Loucy (cell line): ENCODE data around the gene FCGBP.

Source experiments
- H2AFZ ChIP-seq: fragments of 200-600 bp; sonication (generic); 2 replicates; pipeline ENCODE4 v1.6.0; 2016; ENCODE audit warnings: antibody characterized with exemption, mild to moderate bottlenecking, low read length, moderate library complexity
- H3F3A ChIP-seq: fragments of 200-600 bp; 2 replicates; pipeline ENCODE4 v1.6.0; 2016; ENCODE audit warnings: antibody characterized with exemption, low read depth, mild to moderate bottlenecking
- H3K27me3 ChIP-seq: fragments of 200-600 bp; sonication (generic); 2 replicates; pipeline ENCODE4 v1.6.1; 2014; ENCODE audit warnings: low read length, mild to moderate bottlenecking; ENCODE audit not compliant: insufficient read depth, poor library complexity, severe bottlenecking
- H3K36me3 ChIP-seq: fragments of 200-600 bp; sonication (generic); 2 replicates; pipeline ENCODE4 v1.6.1; 2016; ENCODE audit warnings: low read length; ENCODE audit not compliant: insufficient read depth
- H3K4me1 ChIP-seq: fragments of 200-600 bp; sonication (generic); 2 replicates; pipeline ENCODE4 v1.5.1; 2014; ENCODE audit warnings: low read length, mild to moderate bottlenecking; ENCODE audit not compliant: insufficient read depth, poor library complexity, severe bottlenecking
- H3K4me2 ChIP-seq: fragments of 200-600 bp; sonication (generic); 2 replicates; pipeline ENCODE4 v1.6.0; 2014; ENCODE audit warnings: antibody characterized with exemption, low read length, low read depth, mild to moderate bottlenecking; ENCODE audit not compliant: poor library complexity, severe bottlenecking
- H3K4me3 ChIP-seq: fragments of 200-600 bp; sonication (generic); 2 replicates; pipeline ENCODE4 v1.5.1; 2014; ENCODE audit warnings: low read length, mild to moderate bottlenecking, mixed read lengths; ENCODE audit not compliant: poor library complexity, severe bottlenecking
- H3K79me2 ChIP-seq: fragments of 200-600 bp; sonication (generic); 2 replicates; pipeline ENCODE4 v1.6.1; 2014; ENCODE audit warnings: low read length; ENCODE audit not compliant: insufficient read depth
- H3K9ac ChIP-seq: fragments of 200-600 bp; sonication (generic); 2 replicates; pipeline ENCODE4 v1.6.0; 2014; ENCODE audit warnings: mild to moderate bottlenecking, low read depth, low read length, moderate library complexity; ENCODE audit not compliant: poor library complexity, severe bottlenecking
- H3K9me2 ChIP-seq: fragments of 200-600 bp; sonication (generic); replicated peaks from 2 replicates; pipeline ENCODE4 v1.6.1; 2016; ENCODE audit warnings: low read depth, low read length, mixed read lengths
- H3K9me3 ChIP-seq: fragments of 200-600 bp; sonication (generic); 2 replicates; pipeline ENCODE4 v1.6.1; 2014; ENCODE audit warnings: mild to moderate bottlenecking, antibody characterized with exemption, low read length, low read depth; ENCODE audit not compliant: insufficient read depth
- H4K20me1 ChIP-seq: fragments of 200-600 bp; sonication (generic); 2 replicates; pipeline ENCODE4 v1.6.0; 2014; ENCODE audit warnings: antibody characterized with exemption, low read length, mild to moderate bottlenecking; ENCODE audit not compliant: insufficient read depth, poor library complexity, severe bottlenecking
- EZH2phosphoT487 ChIP-seq: fragments of 200-600 bp; IDR thresholded peaks from 2 replicates; pipeline ENCODE4 v1.6.1; 2018; ENCODE audit warnings: antibody characterized with exemption, mild to moderate bottlenecking, moderate library complexity, borderline replicate concordance
- TF ChIP-seq, protein P1 (sequence below): fragments of 200-600 bp; sonication (generic); conservative IDR thresholded peaks from 2 replicates; pipeline ENCODE4 v1.5.1; 2014; ENCODE audit warnings: mild to moderate bottlenecking, antibody characterized with exemption, low read length

The FCGBP gene

DNA sequence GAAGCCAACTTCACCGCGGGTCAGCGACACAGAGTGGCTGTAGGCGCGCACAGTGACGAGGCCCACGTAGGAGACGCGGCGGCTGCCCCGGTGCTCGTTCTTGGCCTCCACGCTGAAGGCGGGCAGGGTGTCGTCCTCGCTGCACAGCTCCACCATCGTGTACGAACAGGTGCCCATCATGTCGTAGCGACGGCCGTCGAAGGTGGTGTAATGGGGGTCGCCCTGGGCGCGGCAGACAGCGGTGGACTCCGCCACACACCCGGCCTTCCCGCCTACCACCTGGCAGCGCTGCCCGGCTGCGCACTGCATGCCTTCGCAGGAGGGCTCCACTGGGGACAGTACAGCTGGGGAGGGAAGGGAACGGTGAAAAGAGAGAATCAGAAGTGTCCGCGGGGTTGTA is 10.0 kb downstream of the FCGBP start:
- Histone ChIP-seq H4K20me1 (no peaks in the 10 kb centered on the region), H3K9me2 (no peaks in the 10 kb centered on the region), H3K9ac (no peak overlapping the region), H3K36me3 (no peaks in the 10 kb centered on the region), H3K79me2 (no peaks in the 10 kb centered on the region), H3K9me3 (no peaks in the 10 kb centered on the region), H2AFZ (no peak overlapping the region), H3K4me1 (no peaks in the 10 kb centered on the region), H3K4me2 (no peak overlapping the region), H3F3A (no peaks in the 10 kb centered on the region), H3K4me3 (no peak overlapping the region), H3K27me3 (no peaks in the 10 kb centered on the region)
- TF ChIP-seq EZH2phosphoT487: no peak
- TF ChIP-seq, protein P1, sequence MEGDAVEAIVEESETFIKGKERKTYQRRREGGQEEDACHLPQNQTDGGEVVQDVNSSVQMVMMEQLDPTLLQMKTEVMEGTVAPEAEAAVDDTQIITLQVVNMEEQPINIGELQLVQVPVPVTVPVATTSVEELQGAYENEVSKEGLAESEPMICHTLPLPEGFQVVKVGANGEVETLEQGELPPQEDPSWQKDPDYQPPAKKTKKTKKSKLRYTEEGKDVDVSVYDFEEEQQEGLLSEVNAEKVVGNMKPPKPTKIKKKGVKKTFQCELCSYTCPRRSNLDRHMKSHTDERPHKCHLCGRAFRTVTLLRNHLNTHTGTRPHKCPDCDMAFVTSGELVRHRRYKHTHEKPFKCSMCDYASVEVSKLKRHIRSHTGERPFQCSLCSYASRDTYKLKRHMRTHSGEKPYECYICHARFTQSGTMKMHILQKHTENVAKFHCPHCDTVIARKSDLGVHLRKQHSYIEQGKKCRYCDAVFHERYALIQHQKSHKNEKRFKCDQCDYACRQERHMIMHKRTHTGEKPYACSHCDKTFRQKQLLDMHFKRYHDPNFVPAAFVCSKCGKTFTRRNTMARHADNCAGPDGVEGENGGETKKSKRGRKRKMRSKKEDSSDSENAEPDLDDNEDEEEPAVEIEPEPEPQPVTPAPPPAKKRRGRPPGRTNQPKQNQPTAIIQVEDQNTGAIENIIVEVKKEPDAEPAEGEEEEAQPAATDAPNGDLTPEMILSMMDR: no peak

DNA sequence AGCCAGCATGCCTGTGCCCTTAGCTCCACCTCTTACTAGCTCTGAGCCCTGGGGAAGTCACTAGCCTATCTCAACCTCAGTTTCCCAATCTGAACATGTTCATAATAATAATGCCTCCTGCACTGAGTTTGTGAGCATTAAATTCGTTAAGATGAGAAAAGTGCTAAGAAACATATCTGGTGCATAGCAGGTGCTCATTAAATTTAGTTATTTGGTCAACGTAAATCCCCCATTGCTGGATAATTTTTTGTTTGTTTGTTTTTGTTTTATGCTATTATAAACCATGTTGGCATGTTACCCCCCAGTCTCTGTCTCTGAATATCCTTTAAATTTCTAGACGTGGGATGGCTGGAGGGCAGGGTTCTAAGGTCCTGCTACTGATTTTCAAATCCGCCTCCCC is 10.6 kb downstream of the FCGBP start:
- no peaks in the 10 kb centered on the region for H3K4me1 ChIP-seq
- H3K27me3 ChIP-seq: no peaks in the 10 kb centered on the region
- TF ChIP-seq, protein P1: no peak
- TF ChIP-seq EZH2phosphoT487: no peak
- H3K9ac ChIP-seq: no peak overlapping the region
- no peak overlapping the region for H2AFZ ChIP-seq
- no peaks in the 10 kb centered on the region for H3F3A ChIP-seq
- no peak overlapping the region for H3K4me2 ChIP-seq
- H3K4me3 ChIP-seq: no peak overlapping the region
- no peaks in the 10 kb centered on the region for H3K9me3 ChIP-seq
- no peaks in the 10 kb centered on the region for H4K20me1 ChIP-seq
- no peaks in the 10 kb centered on the region for H3K79me2 ChIP-seq
- no peaks in the 10 kb centered on the region for H3K36me3 ChIP-seq
- H3K9me2 ChIP-seq: no peaks in the 10 kb centered on the region

DNA sequence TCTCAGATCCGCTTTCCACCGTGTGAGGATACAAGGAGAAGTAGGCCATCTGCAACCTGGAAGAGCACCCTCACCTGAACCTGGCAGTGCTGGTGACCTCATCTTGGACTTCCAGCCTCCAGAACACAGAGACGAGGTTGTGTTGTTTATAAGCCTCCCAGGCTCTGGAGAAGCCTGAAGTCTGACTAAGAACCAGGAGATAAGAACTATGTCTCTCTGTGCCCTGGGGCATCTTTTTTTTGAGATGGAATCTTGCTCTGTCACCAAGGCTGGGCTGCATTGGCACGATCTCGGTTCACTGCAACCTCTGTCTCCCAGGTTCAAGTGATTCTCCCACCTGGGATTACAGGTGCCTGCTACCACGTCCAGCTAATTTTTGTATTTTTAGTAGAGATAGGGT is 14.5 kb downstream of the FCGBP start:
- no peaks in the 10 kb centered on the region for H3K9me3 ChIP-seq
- no peak overlapping the region for H3K9ac ChIP-seq
- H3K9me2 ChIP-seq: no peaks in the 10 kb centered on the region
- H3K4me1 ChIP-seq: no peaks in the 10 kb centered on the region
- no peak overlapping the region for H2AFZ ChIP-seq
- H3K27me3 ChIP-seq: no peaks in the 10 kb centered on the region
- no peaks in the 10 kb centered on the region for H3K79me2 ChIP-seq
- no peaks in the 10 kb centered on the region for H4K20me1 ChIP-seq
- TF ChIP-seq, protein P1: no peak
- TF ChIP-seq EZH2phosphoT487: no peak
- no peaks in the 10 kb centered on the region for H3K36me3 ChIP-seq
- no peak overlapping the region for H3K4me3 ChIP-seq
- no peaks in the 10 kb centered on the region for H3F3A ChIP-seq
- H3K4me2 ChIP-seq: no peak overlapping the region
